Tibial artery (tissue), 4 donors: ENCODE measurements around the gene TIPARP.

Experiments used
- DNase-seq, 2 donors: peaks; one replicate each; pipeline ENCODE4 v3.0.0-alpha.2; 2019
- H3K27ac ChIP-seq, 2 donors: fragments of 200-600 bp; sonication (generic) in 1 of 2; 1 replicate in 1 of 2; 2 replicates in 1 of 2; pipeline ENCODE4 v1.5.1; 2018 to 2019; ENCODE audit warnings: mild to moderate bottlenecking in 1 of 2
- H3K27me3 ChIP-seq, 2 donors: fragments of 200-600 bp; sonication (generic) in 1 of 2; one replicate each; pipeline versions ENCODE4 v1.5.1 to v1.6.0; 2016 to 2019
- H3K36me3 ChIP-seq, 3 donors: fragments of 200-600 bp; sonication (generic) in 2 of 3; one replicate each; pipeline ENCODE4 v1.5.1; 2016 to 2019; ENCODE audit warnings: mild to moderate bottlenecking in 2 of 3
- H3K4me1 ChIP-seq, 4 donors: fragments of 200-600 bp; sonication (generic) in 2 of 4; 1 replicate in 3 of 4; 2 replicates in 1 of 4; pipeline ENCODE4 v1.5.1; 2016 to 2019
- H3K4me3 ChIP-seq, 2 donors: fragments of 200-600 bp; sonication (generic) in 1 of 2; 1 replicate in 1 of 2; 2 replicates in 1 of 2; pipeline ENCODE4 v1.5.1; 2018 to 2019; ENCODE audit warnings: mild to moderate bottlenecking in 2 of 2
- H3K9me3 ChIP-seq, 3 donors: fragments of 200-600 bp; sonication (generic) in 1 of 3; one replicate each; pipeline ENCODE4 v1.5.1; 2016 to 2019
- intact Hi-C: fragments of 100-400 bp; cut with DNase I; formaldehyde crosslinking; loops from one replicate; pipeline ENCODE4 v1.15.0; 2023; ENCODE audit warnings: low total_unique reads
- TF ChIP-seq, protein P1 (sequence below), 2 experiments: fragments of 200-600 bp in 1 of 2; fragments of 450-650 bp in 1 of 2; IDR thresholded peaks; one replicate each; pipeline ENCODE4 v1.5.1; 2017 to 2019; ENCODE audit warnings: antibody characterized with exemption in 2 of 2, mild to moderate bottlenecking in 1 of 2, moderate library complexity in 1 of 2

The TIPARP gene

DNA sequence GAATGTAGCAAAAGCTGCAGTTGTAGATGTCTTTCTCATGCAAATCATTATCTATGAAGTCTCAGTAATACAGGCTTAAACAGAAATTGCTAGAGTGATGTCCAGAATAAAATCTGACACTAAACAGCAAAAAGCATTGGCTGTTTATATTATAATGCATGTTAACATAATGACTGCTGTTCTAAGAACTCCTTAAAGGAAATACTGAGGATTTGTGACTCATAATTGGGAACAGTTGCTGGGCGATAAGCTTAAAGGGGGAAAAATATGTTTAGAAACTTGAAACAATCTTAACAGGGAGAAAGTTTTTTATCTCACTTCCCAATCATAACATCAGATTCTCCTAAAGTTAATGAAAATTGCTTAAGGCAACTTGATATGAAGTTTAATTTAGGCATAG is 17.5 kb downstream of the TIPARP start:
- no peak for DNase-seq
- Histone ChIP-seq H3K27ac (no peak overlapping the region), H3K4me1 (peaks cover 0 to 63% (median 28%) of the 10 kb centered on the region in 4 donors), H3K4me3 (peak overlapping the region in 1 of 2 donors; percentile 1), H3K36me3 (peaks cover 20 to 29% (median 25%) of the 10 kb centered on the region in 3 donors), H3K9me3 (no peaks in the 10 kb centered on the region), H3K27me3 (no peaks in the 10 kb centered on the region)
- intact Hi-C loops: no loop called here
- TF ChIP-seq, protein P1, sequence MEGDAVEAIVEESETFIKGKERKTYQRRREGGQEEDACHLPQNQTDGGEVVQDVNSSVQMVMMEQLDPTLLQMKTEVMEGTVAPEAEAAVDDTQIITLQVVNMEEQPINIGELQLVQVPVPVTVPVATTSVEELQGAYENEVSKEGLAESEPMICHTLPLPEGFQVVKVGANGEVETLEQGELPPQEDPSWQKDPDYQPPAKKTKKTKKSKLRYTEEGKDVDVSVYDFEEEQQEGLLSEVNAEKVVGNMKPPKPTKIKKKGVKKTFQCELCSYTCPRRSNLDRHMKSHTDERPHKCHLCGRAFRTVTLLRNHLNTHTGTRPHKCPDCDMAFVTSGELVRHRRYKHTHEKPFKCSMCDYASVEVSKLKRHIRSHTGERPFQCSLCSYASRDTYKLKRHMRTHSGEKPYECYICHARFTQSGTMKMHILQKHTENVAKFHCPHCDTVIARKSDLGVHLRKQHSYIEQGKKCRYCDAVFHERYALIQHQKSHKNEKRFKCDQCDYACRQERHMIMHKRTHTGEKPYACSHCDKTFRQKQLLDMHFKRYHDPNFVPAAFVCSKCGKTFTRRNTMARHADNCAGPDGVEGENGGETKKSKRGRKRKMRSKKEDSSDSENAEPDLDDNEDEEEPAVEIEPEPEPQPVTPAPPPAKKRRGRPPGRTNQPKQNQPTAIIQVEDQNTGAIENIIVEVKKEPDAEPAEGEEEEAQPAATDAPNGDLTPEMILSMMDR (IDR thresholded peaks at IDR 0.05): no peak

GRCh38 chr3:156693166-156693565 is 18.8 kb downstream of the TIPARP start:
- H3K36me3 ChIP-seq: peaks cover 31 to 41% (median 38%) of the 10 kb centered on the region in 3 donors
- TF ChIP-seq, protein P1 (IDR thresholded peaks at IDR 0.05): no peak
- H3K27me3 ChIP-seq: no peaks in the 10 kb centered on the region
- H3K4me3 ChIP-seq: no peak overlapping the region
- intact Hi-C loops: no loop called here
- DNase-seq: no peak
- no peaks in the 10 kb centered on the region for H3K9me3 ChIP-seq
- no peak overlapping the region for H3K27ac ChIP-seq
- H3K4me1 ChIP-seq: peaks cover 0 to 51% (median 28%) of the 10 kb centered on the region in 4 donors

- H3K4me3 ChIP-seq: no peak overlapping the region
- no peaks in the 10 kb centered on the region for H3K27me3 ChIP-seq
- DNase-seq: no peak
- H3K27ac ChIP-seq: no peak overlapping the region
- H3K36me3 ChIP-seq: peaks cover 45 to 49% (median 45%) of the 10 kb centered on the region in 3 donors
- H3K9me3 ChIP-seq: no peaks in the 10 kb centered on the region
- intact Hi-C loops: no loop called here
- TF ChIP-seq, protein P1 (IDR thresholded peaks at IDR 0.05): no peak
- H3K4me1 ChIP-seq: peaks cover 0 to 40% (median 27%) of the 10 kb centered on the region in 4 donors
Observed at GRCh38 chr3:156694536-156694935, 20.1 kb downstream of the TIPARP start.

DNA sequence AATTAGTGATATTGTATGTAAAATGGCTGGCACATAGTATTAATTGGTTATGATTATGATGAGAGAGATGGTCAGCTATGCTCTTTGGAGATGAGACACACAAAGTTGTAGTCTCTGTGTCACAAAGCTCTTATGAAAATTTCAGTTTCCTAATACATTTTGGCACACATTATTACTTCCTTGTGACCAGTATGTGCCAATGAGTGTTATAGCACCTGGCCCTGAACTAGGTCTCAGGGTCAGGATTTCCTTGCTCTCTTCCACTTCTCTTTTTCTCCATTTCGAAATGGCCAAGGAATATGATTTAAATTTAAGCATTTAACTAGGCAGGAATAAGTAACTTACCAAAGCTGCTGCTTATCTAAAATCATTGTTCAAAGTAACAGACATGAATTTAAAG is 28.0 kb downstream of the TIPARP start:
- Histone ChIP-seq H3K4me3 (no peak overlapping the region), H3K9me3 (no peaks in the 10 kb centered on the region), H3K4me1 (peaks cover 0 to 3% (median 0%) of the 10 kb centered on the region in 4 donors), H3K27ac (no peak overlapping the region), H3K27me3 (no peaks in the 10 kb centered on the region), H3K36me3 (peaks cover 61 to 71% (median 63%) of the 10 kb centered on the region in 3 donors)
- TF ChIP-seq, protein P1 (IDR thresholded peaks at IDR 0.05): no peak
- intact Hi-C loops: no loop called here
- no peak for DNase-seq

DNA sequence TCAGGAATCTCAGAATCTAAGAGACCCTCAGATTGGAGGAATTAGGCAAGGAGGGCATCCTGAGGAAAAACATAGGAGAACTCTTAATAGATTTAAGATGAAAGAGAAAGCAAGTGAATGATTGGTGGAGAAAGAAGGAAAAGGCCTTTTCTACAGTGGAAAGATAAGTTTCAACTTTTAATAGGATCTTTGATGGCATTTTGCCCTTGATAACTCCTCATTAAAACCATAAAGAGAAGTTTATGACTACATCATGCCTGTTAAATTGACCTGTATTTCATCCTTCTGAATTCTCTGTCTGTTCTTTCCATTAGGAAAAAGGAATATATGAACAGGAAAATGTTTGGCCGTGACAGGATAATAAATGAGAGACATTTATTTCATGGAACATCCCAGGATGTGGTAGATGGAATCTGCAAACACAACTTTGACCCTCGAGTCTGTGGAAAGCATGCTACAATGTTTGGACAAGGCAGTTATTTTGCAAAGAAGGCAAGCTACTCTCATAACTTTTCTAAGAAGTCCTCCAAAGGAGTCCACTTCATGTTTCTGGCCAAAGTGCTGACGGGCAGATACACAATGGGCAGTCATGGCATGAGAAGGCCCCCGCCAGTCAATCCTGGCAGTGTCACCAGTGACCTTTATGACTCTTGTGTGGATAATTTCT is 30.1 kb downstream of the TIPARP start:
- intact Hi-C loops: no loop called here
- no peaks in the 10 kb centered on the region for H3K9me3 ChIP-seq
- DNase-seq: no peak
- peaks cover 0 to 3% (median 0%) of the 10 kb centered on the region in 4 donors for H3K4me1 ChIP-seq
- H3K36me3 ChIP-seq: peaks cover 48 to 55% (median 50%) of the 10 kb centered on the region in 3 donors
- H3K27me3 ChIP-seq: no peaks in the 10 kb centered on the region
- H3K4me3 ChIP-seq: no peak overlapping the region
- H3K27ac ChIP-seq: no peak overlapping the region
- TF ChIP-seq, protein P1 (IDR thresholded peaks at IDR 0.05): no peak
